ENCODE data around the gene IFNL3.
"Not testable (repeated sequence)": the region's sequence is repeated elsewhere in the genome, so short reads cannot be mapped to it uniquely, and the experiment has no call there.

The IFNL3 gene

GRCh38 chr19:39218230-39219007, 26.4 kb downstream of the IFNL3 start:
- DNase-seq (ENCODE audit: extremely low read depth in 1 of 2, low read depth in 1 of 2): no peak

- no peak for DNase-seq (ENCODE audit: extremely low read depth in 1 of 2, low read depth in 1 of 2)
These were observed 27.7 kb downstream of the IFNL3 start for GRCh38 chr19:39217094-39217493.

- not testable (repeated sequence) for DNase-seq (ENCODE audit: extremely low read depth in 1 of 2, low read depth in 1 of 2)
These were observed 29.5 kb downstream of the IFNL3 start for GRCh38 chr19:39215323-39215722.

- peak; percentile 26 to 38 for DNase-seq (ENCODE audit: extremely low read depth in 1 of 2, low read depth in 1 of 2)
These were observed 32.4 kb downstream of the IFNL3 start for GRCh38 chr19:39212375-39212742.

- DNase-seq (ENCODE audit: extremely low read depth in 1 of 2, low read depth in 1 of 2): no peak
These were observed 33.0 kb downstream of the IFNL3 start for GRCh38 chr19:39211731-39212374.

GRCh38 chr19:39209196-39209595, 35.6 kb downstream of the IFNL3 start:
- DNase-seq (ENCODE audit: extremely low read depth in 1 of 2, low read depth in 1 of 2): no peak

- no peak for DNase-seq (ENCODE audit: extremely low read depth in 1 of 2, low read depth in 1 of 2)
These were observed 36.5 kb downstream of the IFNL3 start for GRCh38 chr19:39208175-39208795.

GRCh38 chr19:39207293-39207836, 37.4 kb downstream of the IFNL3 start:
- DNase-seq (ENCODE audit: extremely low read depth in 1 of 2, low read depth in 1 of 2): no peak

- no peak for DNase-seq (ENCODE audit: extremely low read depth in 1 of 2, low read depth in 1 of 2)
These were observed 38.7 kb downstream of the IFNL3 start for GRCh38 chr19:39206122-39206521.

- DNase-seq (ENCODE audit: extremely low read depth in 1 of 2, low read depth in 1 of 2): no peak
These were observed 39.4 kb downstream of the IFNL3 start for GRCh38 chr19:39205449-39205764.

- no peak for DNase-seq (ENCODE audit: extremely low read depth in 1 of 2, low read depth in 1 of 2)
These were observed 41.1 kb downstream of the IFNL3 start, which contains the start of gene SYCN for GRCh38 chr19:39203372-39204341. SYCN (minus strand) TSS chr19:39204263; CDS start chr19:39204254, 9 bp downstream.

GRCh38 chr19:39202998-39203355, 41.8 kb downstream of the IFNL3 start:
- DNase-seq (ENCODE audit: extremely low read depth in 1 of 2, low read depth in 1 of 2): no peak

GRCh38 chr19:39200803-39201115, 44.0 kb downstream of the IFNL3 start:
- no peak for DNase-seq (ENCODE audit: extremely low read depth in 1 of 2, low read depth in 1 of 2)

- no peak for DNase-seq (ENCODE audit: extremely low read depth in 1 of 2, low read depth in 1 of 2)
These were observed 44.6 kb downstream of the IFNL3 start for GRCh38 chr19:39200066-39200802.

- no peak for DNase-seq (ENCODE audit: extremely low read depth in 1 of 2, low read depth in 1 of 2)
These were observed 45.8 kb downstream of the IFNL3 start for GRCh38 chr19:39199025-39199424.

- DNase-seq (ENCODE audit: extremely low read depth in 1 of 2, low read depth in 1 of 2): no peak
These were observed 47.0 kb downstream of the IFNL3 start for GRCh38 chr19:39197808-39198207.

- no peak for DNase-seq (ENCODE audit: extremely low read depth in 1 of 2, low read depth in 1 of 2)
These were observed 47.8 kb downstream of the IFNL3 start, which contains the start of gene NCCRP1 for GRCh38 chr19:39196860-39197562. NCCRP1 (plus strand) TSS chr19:39196964; CDS start chr19:39196983, 19 bp downstream.

- no peak for DNase-seq (ENCODE audit: extremely low read depth in 1 of 2, low read depth in 1 of 2)
These were observed 48.5 kb downstream of the IFNL3 start for GRCh38 chr19:39196320-39196719.

- no peak for DNase-seq (ENCODE audit: extremely low read depth in 1 of 2, low read depth in 1 of 2)
These were observed 49.1 kb downstream of the IFNL3 start for GRCh38 chr19:39195755-39196154.
